B cell (primary cell): Measurements from ENCODE around the gene CLCF1. TPM values are rescaled to one million over a fixed set of nuclear protein-coding genes. Genes with fewer than 3 reads are reported as not detected.

ENCODE experiments used
- ATAC-seq: fragments of 200-7000 bp; cut with Tn5 transposase; one replicate; pipeline ENCODE4 v1.10.0; 2021; ENCODE audit warnings: low read depth, mild to moderate bottlenecking, moderate number of reproducible peaks, moderate library complexity
- CTCF ChIA-PET: fragments of 350-600 bp; sonication (Branson Sonifier 250); formaldehyde crosslinking; loops from one replicate; lab custom pipeline; 2021; ENCODE audit warnings: antibody characterized with exemption, inconsistent platforms; lab: Charles Lee
- POLR2A ChIA-PET: fragments of 350-600 bp; sonication (Branson Sonifier 250); formaldehyde crosslinking; loops from one replicate; lab custom pipeline; 2021; ENCODE audit warnings: antibody characterized with exemption; lab: Charles Lee
- DNase-seq: peaks from one replicate; pipeline ENCODE4 v3.0.0; 2013
- H2AFZ ChIP-seq: 2 replicates; pipeline ENCODE4 v1.6.1; 2012; ENCODE audit warnings: mild to moderate bottlenecking, low read depth, low read length; ENCODE audit not compliant: insufficient read depth, poor library complexity, severe bottlenecking
- H3K27ac ChIP-seq, 2 donors: 1 replicate in 1 of 2; 2 replicates in 1 of 2; pipeline ENCODE4 v1.5.1; 2012 to 2013; ENCODE audit warnings: low read length in 2 of 2, mild to moderate bottlenecking in 2 of 2, moderate library complexity in 1 of 2
- H3K27me3 ChIP-seq, 4 experiments: fragments of 200-600 bp in 1 of 4; sonication (generic) in 1 of 4; replicated peaks in 1 of 4; 1 replicate in 2 of 4; 2 replicates in 2 of 4; pipeline versions ENCODE4 v1.6.1 to v1.7.0; 2013 to 2016; ENCODE audit warnings: low read length in 3 of 4, mild to moderate bottlenecking in 2 of 4, mixed read lengths in 1 of 4, moderate library complexity in 1 of 4; ENCODE audit not compliant: insufficient read depth in 4 of 4, control insufficient read depth in 3 of 4; ENCODE audit errors: control extremely low read depth in 1 of 4
- H3K36me3 ChIP-seq, 2 experiments: replicated peaks in 1 of 2; 1 replicate in 1 of 2; 2 replicates in 1 of 2; pipeline versions ENCODE4 v1.6.1 to v1.7.1; 2013; ENCODE audit warnings: low read length in 1 of 2; ENCODE audit not compliant: insufficient read depth in 2 of 2, control insufficient read depth in 1 of 2; ENCODE audit errors: control extremely low read depth in 1 of 2, extremely low read depth in 1 of 2
- H3K4me1 ChIP-seq, 2 donors: fragments of 200-600 bp in 1 of 2; sonication (generic) in 1 of 2; 1 replicate in 1 of 2; 2 replicates in 1 of 2; pipeline versions ENCODE4 v1.5.1 to v1.6.1; 2013 to 2017; ENCODE audit warnings: low read length in 2 of 2; ENCODE audit not compliant: control insufficient read depth in 2 of 2, insufficient read depth in 2 of 2
- H3K4me2 ChIP-seq: replicated peaks from 2 replicates; pipeline ENCODE3; 2012; ENCODE audit warnings: mild to moderate bottlenecking, low read depth, low read length; ENCODE audit not compliant: poor library complexity, severe bottlenecking
- H3K4me3 ChIP-seq, 5 experiments: fragments of 200-600 bp in 1 of 5; sonication (generic) in 1 of 5; 1 replicate in 3 of 5; 2 replicates in 2 of 5; pipeline versions ENCODE4 v1.5.1 to v1.7.0; 2011 to 2016; ENCODE audit warnings: low read length in 4 of 5, mild to moderate bottlenecking in 4 of 5, low read depth in 2 of 5, control low read depth in 1 of 5, moderate library complexity in 1 of 5; ENCODE audit not compliant: insufficient read depth in 1 of 5; ENCODE audit errors: control extremely low read depth in 1 of 5, extremely low read depth in 1 of 5
- H3K79me2 ChIP-seq: fragments of 200-600 bp; sonication (generic); one replicate; pipeline ENCODE4 v1.6.0; 2016; ENCODE audit warnings: low read length; ENCODE audit not compliant: control insufficient read depth, insufficient read depth
- H3K9ac ChIP-seq: fragments of 200-600 bp; sonication (generic); 2 replicates; pipeline ENCODE4 v1.6.1; 2017; ENCODE audit warnings: mild to moderate bottlenecking, low read length, moderate library complexity
- H3K9me3 ChIP-seq, 3 donors: one replicate each; pipeline versions ENCODE4 v1.6.1 to v1.7.1; 2013; ENCODE audit warnings: low read length in 2 of 3; ENCODE audit not compliant: control insufficient read depth in 2 of 3, insufficient read depth in 1 of 3; ENCODE audit errors: control extremely low read depth in 1 of 3
- H4K20me1 ChIP-seq: 2 replicates; pipeline ENCODE4 v1.6.0; 2012; ENCODE audit warnings: mild to moderate bottlenecking, low read length; ENCODE audit not compliant: insufficient read depth, control insufficient read depth, poor library complexity, severe bottlenecking
- H3K27ac Mint-ChIP-seq: one replicate; pipeline ENCODE4 v1.8.0; 2021; ENCODE audit warnings: mixed read lengths
- H3K27me3 Mint-ChIP-seq: one replicate; pipeline ENCODE4 v1.8.0; 2021; ENCODE audit warnings: mixed read lengths
- H3K4me1 Mint-ChIP-seq: one replicate; pipeline ENCODE4 v1.8.0; 2021; ENCODE audit warnings: mixed read lengths
- H3K4me3 Mint-ChIP-seq: one replicate; pipeline ENCODE4 v1.8.0; 2021; ENCODE audit warnings: mixed read lengths
- H3K9me3 Mint-ChIP-seq: one replicate; pipeline ENCODE4 v1.8.0; 2022; ENCODE audit warnings: mixed read lengths; ENCODE audit not compliant: insufficient read depth
- EZH2 ChIP-seq: IDR thresholded peaks from 2 replicates; pipeline ENCODE4 v1.6.1; 2012; ENCODE audit warnings: borderline replicate concordance, low read depth, mild to moderate bottlenecking, moderate library complexity, low read length; ENCODE audit not compliant: insufficient read depth, poor library complexity, severe bottlenecking
- WGBS: methylation state at CpG from one replicate; pipeline ENCODE4 v1.1.5; 2013; ENCODE audit warnings: missing lambda C conversion rate; ENCODE audit not compliant: insufficient coverage; 5-methylcytosine and 5-hydroxymethylcytosine counted together
- intact Hi-C: fragments of 100-400 bp; cut with micrococcal nuclease; formaldehyde crosslinking; loops from one replicate; pipeline ENCODE4 v1.10.0; 2022
- polyA plus RNA-seq: library from polyadenylated mRNA; depleted of rRNA; stranded (reverse); fragments of >200 nt; gene quantifications from 2 replicates; pipeline ENCODE4 v1.2.3, GENCODE V29; 2012
- total RNA-seq, 2 donors: library from RNA; stranded (reverse); fragments of 120-200 nt in 1 of 2; gene quantifications; 1 replicate in 1 of 2; 2 replicates in 1 of 2; pipeline versions ENCODE4 v1.2.3 to v1.2.4, GENCODE V29; 2013 to 2022
- TF ChIP-seq, protein P1 (sequence below): fragments of 200-600 bp; IDR thresholded peaks from one replicate; pipeline ENCODE4 v1.8.0; 2022; ENCODE audit warnings: antibody characterized with exemption, mild to moderate bottlenecking

The CLCF1 gene
- total and polyA plus RNA-seq, 2 donors (not counting 1 experiment from before 2014, with no cell fraction given): 29.1 to 44.6 TPM

DNA sequence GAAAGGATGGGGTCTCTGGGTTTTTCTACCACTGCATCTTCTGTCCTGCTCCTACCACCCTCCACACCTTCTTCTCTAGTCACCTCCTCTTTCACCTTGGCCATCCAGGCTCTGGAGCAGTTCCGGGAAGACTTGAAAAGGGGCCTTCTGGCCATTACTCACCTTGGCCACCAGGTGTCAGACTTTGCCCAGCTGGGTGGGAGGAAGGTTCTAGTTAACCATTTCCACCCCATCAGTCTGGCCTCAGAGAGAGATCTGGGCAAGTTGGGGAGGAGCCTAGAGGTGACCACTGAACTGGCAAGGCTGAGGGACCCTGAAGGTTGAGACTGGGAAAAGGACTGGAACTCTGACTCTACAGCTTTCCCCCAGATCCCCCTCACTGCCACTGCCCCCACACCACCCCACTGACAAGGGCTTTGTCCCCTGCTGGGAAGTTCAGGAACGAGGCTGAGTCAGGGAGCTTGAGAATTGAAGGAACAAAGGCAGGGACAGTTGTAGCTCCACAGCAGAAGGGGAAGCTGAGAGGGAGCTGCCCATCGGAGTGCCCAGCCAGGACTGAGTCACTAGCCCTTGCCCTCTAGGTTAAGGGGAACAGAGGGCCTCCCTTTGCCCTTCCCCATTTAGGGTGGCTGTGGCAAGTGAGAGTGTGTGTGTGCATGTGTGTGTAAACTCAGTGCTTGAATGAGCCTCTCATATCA lies 16.4 kb downstream of the CLCF1 start:
- Histone ChIP-seq H2AFZ (peak overlapping the region; percentile 47), H3K9ac (peak overlapping the region; percentile 9), H3K27me3 (no peaks in the 10 kb centered on the region), H4K20me1 (peaks cover 8% of the 10 kb centered on the region), H3K9me3 (no peaks in the 10 kb centered on the region), H3K4me3 (peak overlapping the region in 1 of 5 experiments; percentile 8), H3K4me2 (peak overlapping the region; percentile 97), H3K27ac (peak overlapping the region; percentile 94 to 96), H3K79me2 (peaks cover 59% of the 10 kb centered on the region), H3K4me1 (peaks cover 56 to 63% of the 10 kb centered on the region in 2 donors), H3K36me3 (peaks cover 0 to 3% of the 10 kb centered on the region in 2 experiments)
- DNase-seq: peak; percentile 80
- H3K27ac Mint-ChIP-seq: peak overlapping the region; percentile 100
- POLR2A ChIA-PET: interaction anchor here (0.5 to 9.0 kb wide), 7 partner anchors 10 to 1939 kb away, joined by 3 to 323 read pairs (median 6); partner anchors contain the start of genes CLCF1 and RAD9A
- no peak for TF ChIP-seq EZH2
- TF ChIP-seq, protein P1, sequence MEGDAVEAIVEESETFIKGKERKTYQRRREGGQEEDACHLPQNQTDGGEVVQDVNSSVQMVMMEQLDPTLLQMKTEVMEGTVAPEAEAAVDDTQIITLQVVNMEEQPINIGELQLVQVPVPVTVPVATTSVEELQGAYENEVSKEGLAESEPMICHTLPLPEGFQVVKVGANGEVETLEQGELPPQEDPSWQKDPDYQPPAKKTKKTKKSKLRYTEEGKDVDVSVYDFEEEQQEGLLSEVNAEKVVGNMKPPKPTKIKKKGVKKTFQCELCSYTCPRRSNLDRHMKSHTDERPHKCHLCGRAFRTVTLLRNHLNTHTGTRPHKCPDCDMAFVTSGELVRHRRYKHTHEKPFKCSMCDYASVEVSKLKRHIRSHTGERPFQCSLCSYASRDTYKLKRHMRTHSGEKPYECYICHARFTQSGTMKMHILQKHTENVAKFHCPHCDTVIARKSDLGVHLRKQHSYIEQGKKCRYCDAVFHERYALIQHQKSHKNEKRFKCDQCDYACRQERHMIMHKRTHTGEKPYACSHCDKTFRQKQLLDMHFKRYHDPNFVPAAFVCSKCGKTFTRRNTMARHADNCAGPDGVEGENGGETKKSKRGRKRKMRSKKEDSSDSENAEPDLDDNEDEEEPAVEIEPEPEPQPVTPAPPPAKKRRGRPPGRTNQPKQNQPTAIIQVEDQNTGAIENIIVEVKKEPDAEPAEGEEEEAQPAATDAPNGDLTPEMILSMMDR: peak; percentile 94
- H3K27me3 Mint-ChIP-seq: no peaks in the 10 kb centered on the region
- intact Hi-C loops: loop anchor here (1.0 to 10.0 kb wide), 3 partner anchors 17 to 448 kb away; no protein-coding TSS in a partner anchor
- no peaks in the 10 kb centered on the region for H3K9me3 Mint-ChIP-seq
- H3K4me3 Mint-ChIP-seq: peak overlapping the region; percentile 64
- ATAC-seq: no peak
- peaks cover 74% of the 10 kb centered on the region for H3K4me1 Mint-ChIP-seq
- WGBS: 42% methylated on average over 2 of the region's 3 CpGs
- CTCF ChIA-PET: interaction anchor here (0.6 to 42.2 kb wide), 19 partner anchors 2 to 205 kb away, joined by 3 to 2379 read pairs (median 4); partner anchors contain the start of genes CDK2AP2, CLCF1, PITPNM1 and POLD4
